Stimulated activated naive CD8-positive, alpha-beta T cell treated with anti-CD3 and anti-CD28 coated beads, Interleukin-15, Interleukin-2, amounts not matched to agents 100 ng/mL and 50 ng/mL, for 24 hours (primary cell): Measurements from ENCODE around the gene ETNPPL.
"Not testable (repeated sequence)": the region's sequence is repeated elsewhere in the genome, so short reads cannot be mapped to it uniquely, and the experiment has no call there.

Source experiments
- H3K27ac Mint-ChIP-seq: one replicate; pipeline ENCODE4 v1.8.0; 2021; ENCODE audit warnings: mild to moderate bottlenecking, mixed read lengths
- H3K27me3 Mint-ChIP-seq: one replicate; pipeline ENCODE4 v1.8.0; 2021; ENCODE audit warnings: mixed read lengths
- H3K36me3 Mint-ChIP-seq: one replicate; pipeline ENCODE4 v1.8.0; 2021; ENCODE audit warnings: low read depth, mixed read lengths
- H3K4me1 Mint-ChIP-seq: one replicate; pipeline ENCODE4 v1.8.0; 2021; ENCODE audit warnings: low read depth, mixed read lengths
- H3K4me3 Mint-ChIP-seq: one replicate; pipeline ENCODE4 v1.8.0; 2021; ENCODE audit warnings: mild to moderate bottlenecking, mixed read lengths
- H3K9me3 Mint-ChIP-seq: one replicate; pipeline ENCODE4 v1.8.0; 2021; ENCODE audit warnings: mixed read lengths

The ETNPPL gene

DNA sequence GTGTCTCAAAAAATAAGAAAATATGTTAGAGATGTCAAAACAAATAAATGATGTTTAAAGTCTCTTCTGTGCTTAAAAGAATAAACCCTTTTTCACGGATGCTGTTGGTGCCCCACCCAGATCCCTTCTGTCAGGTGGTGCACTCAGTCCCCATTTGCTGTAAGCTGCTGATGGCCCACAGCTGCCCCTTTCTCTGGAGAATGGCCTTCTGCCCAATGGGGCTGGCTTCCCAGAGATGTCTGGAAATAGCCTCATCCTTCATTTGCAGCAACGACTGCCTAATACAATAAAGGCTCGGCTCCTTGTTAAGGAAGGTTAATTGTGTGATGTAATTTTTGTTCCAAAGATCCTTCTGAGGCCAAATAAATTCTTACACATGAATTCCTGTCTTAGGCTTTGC is 31.8 kb downstream of the ETNPPL start:
- Mint-ChIP-seq H3K4me3 (no peak overlapping the region), H3K27me3 (peaks cover 5% of the 10 kb centered on the region), H3K9me3 (peaks cover 4% of the 10 kb centered on the region), H3K36me3 (no peaks in the 10 kb centered on the region), H3K4me1 (no peaks in the 10 kb centered on the region), H3K27ac (no peak overlapping the region)

DNA sequence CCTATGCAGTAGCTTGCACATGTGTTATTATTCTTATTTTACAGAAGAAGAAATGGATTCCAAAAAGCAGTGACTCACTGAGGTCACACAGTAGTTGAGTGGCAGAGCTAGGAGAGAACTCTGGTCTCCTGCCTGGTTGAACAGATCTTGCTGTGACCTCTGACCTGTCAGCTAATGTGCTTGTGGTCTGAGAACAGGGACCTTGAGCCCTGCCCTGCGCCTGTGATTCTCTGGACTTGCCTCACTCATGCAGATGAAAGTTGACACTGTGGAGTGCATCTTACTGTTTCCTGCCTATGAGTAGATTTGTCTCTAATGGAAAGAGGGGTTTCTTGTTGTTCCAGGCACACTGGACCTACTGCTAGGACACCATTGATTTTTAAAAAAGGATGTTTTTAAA is 32.3 kb downstream of the ETNPPL start:
- H3K27me3 Mint-ChIP-seq = peaks cover 5% of the 10 kb centered on the region
- no peaks in the 10 kb centered on the region for H3K4me1 Mint-ChIP-seq
- H3K36me3 Mint-ChIP-seq = no peaks in the 10 kb centered on the region
- no peak overlapping the region for H3K4me3 Mint-ChIP-seq
- peaks cover 4% of the 10 kb centered on the region for H3K9me3 Mint-ChIP-seq
- H3K27ac Mint-ChIP-seq = no peak overlapping the region

DNA sequence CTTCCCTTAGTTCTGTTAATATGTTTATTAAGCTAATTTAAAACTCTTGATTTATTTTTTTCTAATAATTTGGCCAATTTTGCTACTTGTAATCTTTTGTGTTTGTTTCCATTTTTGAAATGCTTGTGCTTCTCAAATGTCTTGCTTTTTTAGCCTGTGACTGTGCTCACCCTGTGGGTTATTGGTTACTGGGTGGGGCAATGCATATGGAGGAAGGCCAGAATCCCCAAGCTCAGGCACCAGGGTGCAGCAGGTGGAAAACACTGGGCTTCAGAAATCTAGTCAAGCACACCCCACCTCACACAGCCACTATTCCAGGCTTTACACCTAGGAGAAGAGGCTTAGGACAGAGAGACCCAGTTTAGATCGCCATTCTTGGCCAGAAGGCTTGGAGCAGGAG is 33.1 kb downstream of the ETNPPL start:
- Mint-ChIP-seq H3K4me1 (no peaks in the 10 kb centered on the region), H3K9me3 (peaks cover 8% of the 10 kb centered on the region), H3K27me3 (peaks cover 5% of the 10 kb centered on the region), H3K36me3 (peaks cover under 1% of the 10 kb centered on the region), H3K27ac (no peak overlapping the region), H3K4me3 (no peak overlapping the region)

DNA sequence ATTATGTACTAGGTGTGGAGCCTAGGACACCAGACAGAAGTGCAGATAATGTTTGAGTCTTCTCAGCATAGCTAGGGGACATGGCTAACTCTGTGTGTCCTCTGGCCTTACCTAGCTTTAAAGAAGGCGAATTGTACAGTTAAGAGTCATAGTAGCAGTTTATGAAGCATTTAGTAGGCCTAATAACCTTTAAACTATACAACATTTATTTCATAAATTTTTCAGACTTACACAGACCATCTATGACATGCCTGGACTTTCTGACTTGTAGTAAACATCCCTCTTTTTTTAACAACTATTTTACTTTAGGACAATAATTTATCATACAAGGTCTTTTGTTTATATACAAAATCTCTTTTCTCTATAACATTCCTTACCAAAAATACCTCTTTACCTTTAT is 37.4 kb downstream of the ETNPPL start:
- Mint-ChIP-seq H3K4me1 (no peaks in the 10 kb centered on the region), H3K27me3 (peaks cover 7% of the 10 kb centered on the region), H3K36me3 (peaks cover 4% of the 10 kb centered on the region), H3K27ac (no peak overlapping the region), H3K9me3 (peaks cover 12% of the 10 kb centered on the region), H3K4me3 (no peak overlapping the region)

DNA sequence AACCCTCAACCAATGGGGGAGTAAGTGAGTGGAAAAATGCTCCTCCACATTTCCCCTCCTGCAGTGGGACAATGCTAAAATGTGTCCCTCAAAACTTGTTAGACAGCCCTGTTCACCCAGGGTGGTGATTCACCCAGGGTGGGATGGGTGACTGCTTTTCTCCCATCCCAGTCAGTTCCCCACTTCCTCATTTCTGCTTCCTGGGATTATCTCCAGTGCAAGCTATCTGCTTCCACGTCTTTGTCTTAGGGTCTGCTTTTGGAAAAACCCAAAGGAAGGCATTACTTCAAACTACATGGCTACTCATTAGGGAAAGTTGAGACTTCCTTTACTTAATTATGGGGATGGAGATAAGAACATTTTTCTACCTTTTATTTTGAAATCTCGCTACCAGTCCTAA is 45.5 kb downstream of the ETNPPL start:
- Mint-ChIP-seq H3K4me3 (no peak overlapping the region), H3K27ac (no peak overlapping the region), H3K4me1 (no peaks in the 10 kb centered on the region), H3K36me3 (no peaks in the 10 kb centered on the region), H3K27me3 (peaks cover 9% of the 10 kb centered on the region), H3K9me3 (no peaks in the 10 kb centered on the region)

DNA sequence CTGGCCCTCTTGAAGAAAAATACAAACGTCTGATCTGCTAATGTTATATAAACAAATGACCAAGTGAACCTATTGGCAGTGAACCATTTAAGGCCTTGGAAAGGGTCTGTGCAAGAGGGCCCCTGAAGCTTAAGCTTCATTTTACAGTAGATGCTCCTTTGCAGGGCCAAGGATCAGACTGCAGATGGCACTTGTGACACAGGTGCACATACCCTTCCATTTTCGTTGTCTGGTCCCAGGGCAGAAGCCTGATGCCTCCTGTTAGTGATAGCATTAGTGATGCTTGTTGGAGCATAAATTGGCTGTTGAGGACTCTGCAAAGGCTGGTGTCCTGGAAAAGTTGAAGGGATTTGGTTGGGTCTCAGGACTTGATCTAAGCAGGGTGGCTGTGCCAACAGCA is 46.5 kb downstream of the ETNPPL start:
- Mint-ChIP-seq H3K4me1 (no peaks in the 10 kb centered on the region), H3K9me3 (no peaks in the 10 kb centered on the region)

DNA sequence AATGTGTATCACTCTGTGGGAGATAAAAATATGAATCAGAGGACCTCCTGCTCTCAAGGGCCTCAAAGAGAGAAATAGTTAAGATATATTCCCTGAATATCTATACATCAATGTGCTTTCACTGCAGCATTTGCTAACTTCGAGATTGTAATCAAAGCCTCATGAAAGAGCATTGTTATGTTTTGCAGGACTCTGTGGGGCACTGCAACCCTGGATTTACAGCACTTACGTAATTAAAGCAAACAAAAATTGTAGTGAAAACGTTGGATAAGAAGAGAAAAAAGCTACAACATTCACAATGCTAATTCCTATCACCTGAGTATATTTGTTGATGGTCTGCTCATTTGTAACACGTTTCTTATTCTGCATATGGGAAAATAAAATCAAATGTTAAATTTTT is 48.0 kb downstream of the ETNPPL start:
- H3K4me3 Mint-ChIP-seq = no peak overlapping the region
- no peak overlapping the region for H3K27ac Mint-ChIP-seq
- peaks cover 8% of the 10 kb centered on the region for H3K27me3 Mint-ChIP-seq
- H3K9me3 Mint-ChIP-seq = no peaks in the 10 kb centered on the region
- H3K36me3 Mint-ChIP-seq = no peaks in the 10 kb centered on the region
- no peaks in the 10 kb centered on the region for H3K4me1 Mint-ChIP-seq

More for the DNA sequence above, 46.5 kb downstream of the ETNPPL start:
- no peaks in the 10 kb centered on the region for H3K36me3 Mint-ChIP-seq
- no peak overlapping the region for H3K27ac Mint-ChIP-seq
- H3K4me3 Mint-ChIP-seq = no peak overlapping the region
- H3K27me3 Mint-ChIP-seq = peaks cover 8% of the 10 kb centered on the region

DNA sequence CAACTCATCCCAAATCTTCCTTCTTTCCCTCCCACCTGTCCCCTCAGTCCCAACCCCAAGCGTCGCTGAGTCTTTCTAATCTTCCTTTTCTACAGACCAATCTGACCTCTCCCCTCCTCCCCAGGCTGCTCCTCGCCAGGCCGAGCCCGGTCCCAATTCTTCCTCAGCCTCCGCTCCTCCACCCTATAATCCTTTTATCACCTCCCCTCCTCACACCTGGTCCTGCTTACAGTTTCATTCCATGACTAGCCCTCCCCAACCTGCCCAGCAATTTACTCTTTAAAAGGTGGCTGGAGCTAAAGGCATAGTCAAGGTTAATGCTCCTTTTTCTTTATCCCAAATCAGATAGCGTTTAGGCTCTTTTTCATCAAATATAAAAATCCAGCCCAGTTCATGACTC is 52.3 kb downstream of the ETNPPL start:
- H3K27ac Mint-ChIP-seq, H3K36me3 Mint-ChIP-seq, H3K27me3 Mint-ChIP-seq, H3K9me3 Mint-ChIP-seq, H3K4me3 Mint-ChIP-seq, H3K4me1 Mint-ChIP-seq: not testable (repeated sequence)

DNA sequence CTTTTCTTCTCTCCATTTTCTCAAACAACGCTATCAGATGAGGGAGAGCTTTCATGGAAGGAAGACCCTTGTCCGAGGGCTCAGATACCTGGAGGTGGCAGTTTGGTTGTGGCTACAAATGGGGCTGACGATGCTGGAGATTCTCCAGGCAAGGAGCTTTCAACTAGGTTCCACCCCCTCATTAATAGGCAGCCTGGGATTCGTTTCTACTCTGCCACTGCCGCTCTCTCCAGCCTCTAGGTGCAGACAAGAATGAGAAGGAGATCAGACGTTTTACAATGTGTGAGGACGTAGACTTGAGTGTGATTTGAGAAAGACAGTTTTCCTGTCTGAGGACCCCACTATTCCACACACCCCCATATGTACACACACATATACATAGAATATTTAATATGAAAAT is 53.1 kb downstream of the ETNPPL start:
- H3K27me3 Mint-ChIP-seq = no peaks in the 10 kb centered on the region
- H3K4me1 Mint-ChIP-seq = no peaks in the 10 kb centered on the region
- H3K36me3 Mint-ChIP-seq = no peaks in the 10 kb centered on the region
- no peak overlapping the region for H3K4me3 Mint-ChIP-seq
- peaks cover 4% of the 10 kb centered on the region for H3K9me3 Mint-ChIP-seq
- no peak overlapping the region for H3K27ac Mint-ChIP-seq

DNA sequence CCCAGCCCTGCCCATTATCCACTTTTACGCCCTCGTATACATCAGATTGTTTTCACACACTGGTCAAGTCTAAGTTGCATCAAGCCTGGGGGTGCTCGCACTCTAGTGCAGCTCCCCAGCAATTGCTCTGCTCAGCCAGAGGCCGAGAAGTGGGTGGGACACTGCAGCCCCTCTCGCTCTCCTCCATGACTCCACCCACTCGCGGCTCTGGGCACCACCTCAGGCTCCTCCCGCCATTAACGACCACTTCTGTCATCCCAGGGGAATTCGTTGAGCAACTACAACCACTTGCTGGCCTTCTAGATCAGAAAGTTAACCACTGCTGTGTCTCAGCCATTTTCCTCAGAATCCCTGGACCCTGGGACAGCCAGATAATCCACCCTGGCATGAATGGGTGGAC is 53.6 kb downstream of the ETNPPL start:
- Mint-ChIP-seq H3K27ac (no peak overlapping the region), H3K4me3 (no peak overlapping the region), H3K36me3 (no peaks in the 10 kb centered on the region), H3K27me3 (no peaks in the 10 kb centered on the region), H3K4me1 (no peaks in the 10 kb centered on the region), H3K9me3 (peaks cover 4% of the 10 kb centered on the region)

DNA sequence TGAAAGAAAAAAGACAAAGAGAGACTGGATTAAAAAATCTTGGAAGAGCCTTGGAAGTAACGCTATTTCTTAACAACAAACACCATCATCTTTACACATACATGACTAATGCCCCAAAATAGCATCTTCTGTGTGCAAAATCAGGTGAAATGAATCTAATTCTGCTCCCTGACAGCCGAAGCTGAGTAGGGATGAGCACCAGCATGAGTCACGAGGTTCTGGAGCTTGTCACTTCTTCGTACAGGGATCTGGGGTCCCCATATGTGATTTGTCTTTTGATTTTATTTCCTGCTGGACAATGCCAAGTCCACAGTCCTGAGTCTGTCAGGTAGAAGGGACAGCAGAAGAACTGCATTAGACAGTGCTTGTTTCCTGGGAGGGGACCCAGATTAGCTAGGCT is 56.6 kb downstream of the ETNPPL start:
- H3K9me3 Mint-ChIP-seq = peaks cover 4% of the 10 kb centered on the region
- H3K4me1 Mint-ChIP-seq = peaks cover 12% of the 10 kb centered on the region
- H3K36me3 Mint-ChIP-seq = no peaks in the 10 kb centered on the region
- H3K27ac Mint-ChIP-seq = no peak overlapping the region
- H3K4me3 Mint-ChIP-seq = no peak overlapping the region
- no peaks in the 10 kb centered on the region for H3K27me3 Mint-ChIP-seq

DNA sequence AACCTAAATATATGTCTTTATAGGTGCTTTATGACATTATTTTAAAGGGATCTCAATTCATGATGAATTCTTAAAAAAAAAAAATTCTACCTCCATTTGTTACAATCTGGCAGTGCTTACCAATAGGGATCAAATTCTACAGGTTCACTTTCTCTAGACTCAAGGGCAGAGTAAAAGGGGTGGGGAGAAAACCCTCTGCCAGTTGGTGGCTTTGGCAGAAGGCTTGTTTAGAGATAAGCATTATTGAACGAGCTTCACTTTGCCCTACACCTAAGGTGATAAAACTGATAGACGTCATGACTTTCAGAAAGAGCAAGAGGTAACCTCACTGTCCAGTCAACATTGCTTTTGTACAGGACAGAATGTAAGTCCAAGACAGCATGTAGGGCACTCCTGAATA is 58.9 kb downstream of the ETNPPL start:
- no peaks in the 10 kb centered on the region for H3K27me3 Mint-ChIP-seq
- no peak overlapping the region for H3K4me3 Mint-ChIP-seq
- no peaks in the 10 kb centered on the region for H3K9me3 Mint-ChIP-seq
- H3K4me1 Mint-ChIP-seq = peaks cover 12% of the 10 kb centered on the region
- no peaks in the 10 kb centered on the region for H3K36me3 Mint-ChIP-seq
- H3K27ac Mint-ChIP-seq = no peak overlapping the region

DNA sequence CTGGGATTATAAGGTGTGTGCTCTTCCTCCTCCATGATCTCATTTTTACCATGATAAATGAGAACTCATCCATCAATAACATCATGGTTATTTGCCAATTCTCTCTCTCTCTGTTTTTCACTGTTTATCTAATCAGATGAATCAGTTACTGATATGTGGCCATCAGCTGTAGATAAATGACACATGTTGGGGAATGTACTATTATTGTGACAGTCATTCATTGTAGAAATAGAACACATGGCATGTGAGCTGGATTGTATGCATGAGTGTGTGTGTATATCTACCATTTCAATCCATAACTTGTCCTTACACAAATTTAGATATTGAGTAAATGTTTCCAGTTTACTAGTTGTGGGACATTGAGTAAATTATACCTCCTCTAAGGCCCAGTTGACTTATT is 59.5 kb downstream of the ETNPPL start:
- H3K4me1 Mint-ChIP-seq = peaks cover 12% of the 10 kb centered on the region
- no peak overlapping the region for H3K4me3 Mint-ChIP-seq
- H3K27ac Mint-ChIP-seq = no peak overlapping the region
- no peaks in the 10 kb centered on the region for H3K27me3 Mint-ChIP-seq
- H3K36me3 Mint-ChIP-seq = no peaks in the 10 kb centered on the region
- no peaks in the 10 kb centered on the region for H3K9me3 Mint-ChIP-seq

DNA sequence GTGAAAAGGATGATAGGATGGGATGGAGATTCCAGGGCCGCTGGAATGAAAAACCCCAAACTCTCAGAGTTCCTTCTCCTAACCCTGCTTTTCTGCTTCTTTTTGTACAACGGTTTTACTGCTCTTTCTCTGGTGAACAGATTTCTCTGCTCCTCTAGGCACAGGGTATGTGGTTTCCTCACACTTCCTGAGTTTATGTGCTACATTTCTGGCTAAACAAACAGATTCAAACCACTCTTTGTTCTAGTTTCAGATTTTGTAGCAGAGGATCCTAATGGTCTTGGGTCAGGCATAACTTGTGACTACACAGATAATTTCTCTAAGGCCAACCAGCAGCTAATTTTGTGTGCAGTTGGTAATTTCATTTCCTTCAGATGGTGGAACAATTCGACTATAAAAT is 59.9 kb downstream of the ETNPPL start:
- no peaks in the 10 kb centered on the region for H3K36me3 Mint-ChIP-seq
- H3K27me3 Mint-ChIP-seq = no peaks in the 10 kb centered on the region
- H3K9me3 Mint-ChIP-seq = no peaks in the 10 kb centered on the region
- H3K4me1 Mint-ChIP-seq = peaks cover 12% of the 10 kb centered on the region
- H3K27ac Mint-ChIP-seq = no peak overlapping the region
- no peak overlapping the region for H3K4me3 Mint-ChIP-seq

DNA sequence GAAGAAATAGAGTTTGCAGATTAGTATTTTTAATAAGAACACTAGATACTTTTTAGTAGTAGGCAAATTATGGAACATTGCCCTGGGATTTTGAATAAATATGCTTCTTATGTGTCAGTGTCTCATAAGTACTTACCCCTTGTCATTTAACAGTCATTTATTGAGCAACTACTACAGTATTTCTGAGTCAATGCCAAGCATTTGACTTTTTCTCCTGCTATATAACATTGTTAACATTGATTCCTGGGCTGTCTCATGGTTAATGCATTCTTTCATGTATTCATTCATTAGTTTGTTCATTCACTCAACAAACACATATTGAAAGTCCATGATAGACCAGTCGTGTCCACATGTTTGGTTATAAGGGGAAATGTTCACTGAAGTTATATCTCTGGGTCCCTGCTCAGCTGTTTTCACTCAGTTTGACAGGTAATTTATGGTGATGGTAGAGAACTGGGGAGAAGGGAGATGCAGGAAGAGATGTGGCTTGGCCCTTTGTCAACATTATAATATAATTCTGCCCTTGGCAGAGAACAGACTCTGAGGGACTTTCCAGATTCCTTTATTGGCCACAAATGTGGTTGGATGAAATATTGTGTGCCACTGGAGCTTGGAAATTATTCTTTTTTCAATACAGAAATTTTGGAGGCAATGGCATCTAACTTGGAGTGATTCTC is 62.6 kb downstream of the ETNPPL start:
- Mint-ChIP-seq H3K36me3 (no peaks in the 10 kb centered on the region), H3K4me3 (no peak overlapping the region), H3K4me1 (peaks cover 12% of the 10 kb centered on the region), H3K27me3 (no peaks in the 10 kb centered on the region), H3K27ac (no peak overlapping the region), H3K9me3 (no peaks in the 10 kb centered on the region)

DNA sequence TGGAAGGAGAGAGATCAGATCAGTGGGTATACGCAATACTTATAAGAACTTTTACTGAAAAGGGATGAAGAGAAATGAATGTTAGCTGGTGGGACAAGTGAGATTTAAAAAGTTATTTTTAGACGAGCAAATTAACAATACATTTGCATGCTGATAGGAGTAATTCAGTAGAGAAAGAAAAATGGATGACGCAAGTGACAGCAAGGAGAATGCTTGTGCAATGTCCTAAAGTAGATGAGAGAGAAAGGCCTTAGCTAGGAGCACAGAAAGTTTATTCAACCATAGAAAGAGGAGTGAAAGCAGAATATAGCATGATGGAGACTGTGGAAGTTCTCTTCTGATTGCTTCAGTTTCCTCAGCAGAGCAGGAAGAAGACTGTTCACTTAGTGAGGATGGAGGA is 66.7 kb downstream of the ETNPPL start:
- H3K27me3 Mint-ChIP-seq = no peaks in the 10 kb centered on the region
- no peaks in the 10 kb centered on the region for H3K36me3 Mint-ChIP-seq
- no peak overlapping the region for H3K4me3 Mint-ChIP-seq
- no peaks in the 10 kb centered on the region for H3K4me1 Mint-ChIP-seq
- H3K9me3 Mint-ChIP-seq = no peaks in the 10 kb centered on the region
- no peak overlapping the region for H3K27ac Mint-ChIP-seq
